Suprapubic skin (tissue), 4 donors: ENCODE measurements around the gene NGF. TPM values are rescaled to one million over a fixed set of nuclear protein-coding genes. Genes with fewer than 3 reads are reported as not detected.
"Not testable (repeated sequence)": the region's sequence is repeated elsewhere in the genome, so short reads cannot be mapped to it uniquely, and the experiment has no call there.

ENCODE experiments used
- DNase-seq, 2 donors: peaks; one replicate each; pipeline ENCODE4 v3.0.0-alpha.2; 2019; ENCODE audit warnings: low spot score in 2 of 2
- H3K27ac ChIP-seq: fragments of 200-600 bp; sonication (generic); one replicate; pipeline ENCODE4 v1.5.1; 2019
- H3K27me3 ChIP-seq: fragments of 200-600 bp; sonication (generic); one replicate; pipeline ENCODE4 v1.5.1; 2019
- H3K36me3 ChIP-seq: fragments of 200-600 bp; sonication (generic); one replicate; pipeline ENCODE4 v1.5.1; 2019
- H3K4me1 ChIP-seq: fragments of 200-600 bp; sonication (generic); one replicate; pipeline ENCODE4 v1.5.1; 2019
- H3K4me3 ChIP-seq: fragments of 200-600 bp; sonication (generic); one replicate; pipeline ENCODE4 v1.5.1; 2019; ENCODE audit warnings: mild to moderate bottlenecking
- H3K9me3 ChIP-seq: fragments of 200-600 bp; sonication (generic); one replicate; pipeline ENCODE4 v1.5.1; 2019
- EP300 ChIP-seq: sonication (generic); formaldehyde crosslinking; IDR thresholded peaks from one replicate; pipeline ENCODE4 v1.6.1; 2017; ENCODE audit warnings: antibody characterized with exemption
- POLR2A ChIP-seq, 2 donors: fragments of 450-650 bp; IDR thresholded peaks; one replicate each; pipeline ENCODE4 v1.6.1; 2017; ENCODE audit warnings: antibody characterized with exemption in 2 of 2, mild to moderate bottlenecking in 2 of 2, moderate library complexity in 2 of 2
- POLR2AphosphoS5 ChIP-seq, 3 donors: sonication (generic); formaldehyde crosslinking; IDR thresholded peaks; one replicate each; pipeline ENCODE4 v1.6.1; 2017; ENCODE audit warnings: antibody characterized with exemption in 3 of 3
- WGBS: methylation state at CpG from one replicate; pipeline ENCODE4 v1.1.5; 2018; 5-methylcytosine and 5-hydroxymethylcytosine counted together
- total RNA-seq, 4 donors: library from RNA; depleted of rRNA; stranded (reverse); fragments of >200 nt; gene quantifications; one replicate each; pipeline ENCODE4 v1.1.0, GENCODE V29; 2016
- TF ChIP-seq, protein P1 (sequence below), 2 donors: fragments of 200-600 bp in 1 of 2; fragments of 450-650 bp in 1 of 2; sonication (generic) in 1 of 2; IDR thresholded peaks; one replicate each; pipeline ENCODE4 v1.5.1; 2016 to 2019; ENCODE audit warnings: antibody characterized with exemption in 2 of 2, mild to moderate bottlenecking in 1 of 2, moderate library complexity in 1 of 2

The NGF gene
- total RNA-seq, 4 donors from 2014 or later = 0.80 TPM; not detected in 3

DNA sequence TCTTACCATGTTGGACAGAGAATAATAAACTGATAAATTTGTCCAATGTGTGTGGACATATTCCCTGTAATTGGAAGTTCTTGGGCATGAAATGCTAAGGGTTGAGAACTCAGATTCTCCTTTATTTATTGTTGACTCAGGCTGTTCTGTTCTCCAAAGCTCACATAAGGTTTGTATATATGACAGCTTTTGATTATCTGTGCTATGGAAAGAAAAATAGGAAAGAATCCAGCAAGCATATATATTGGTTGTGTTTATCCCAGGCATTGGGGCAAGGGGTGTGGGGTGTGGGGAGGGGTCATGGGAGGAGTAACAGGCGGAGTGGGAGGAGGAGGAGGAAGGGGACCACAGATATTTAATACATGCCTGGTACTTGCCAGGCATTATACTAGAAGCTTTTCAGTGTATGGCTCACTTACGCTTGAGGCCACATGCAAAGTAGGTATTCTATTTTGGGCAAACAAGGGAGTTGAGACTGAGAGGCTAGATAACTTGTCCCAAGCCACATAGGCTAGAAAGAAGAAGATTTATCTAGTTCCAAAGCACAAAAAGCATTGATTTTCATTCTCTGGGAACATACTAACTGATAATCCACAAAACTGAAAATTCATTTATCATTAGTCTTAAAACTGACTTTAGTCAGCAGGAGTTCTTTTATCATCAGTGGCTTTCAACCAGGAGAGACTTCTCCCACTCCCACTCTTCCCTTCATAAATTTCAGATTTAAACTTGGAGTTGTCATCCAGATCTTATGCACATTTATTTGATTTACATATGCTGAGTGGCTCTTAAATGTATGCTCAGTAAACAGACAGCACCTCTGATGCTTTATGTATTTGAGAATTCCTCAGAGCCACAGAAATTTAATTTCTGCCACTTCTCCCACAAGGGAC lies 27.2 kb downstream of the NGF start:
- no peaks in the 10 kb centered on the region for H3K36me3 ChIP-seq
- H3K4me3 ChIP-seq = no peak overlapping the region
- WGBS = 73% methylated on average over 2 of the region's 2 CpGs
- H3K4me1 ChIP-seq = peaks cover 4% of the 10 kb centered on the region
- H3K27ac ChIP-seq = no peak overlapping the region
- H3K27me3 ChIP-seq = no peaks in the 10 kb centered on the region
- no peaks in the 10 kb centered on the region for H3K9me3 ChIP-seq
- TF ChIP-seq EP300 (no peak), POLR2A (IDR thresholded peaks at IDR 0.05) (no peak), POLR2AphosphoS5 (IDR thresholded peaks at IDR 0.05) (no peak)
- no peak for DNase-seq

DNA sequence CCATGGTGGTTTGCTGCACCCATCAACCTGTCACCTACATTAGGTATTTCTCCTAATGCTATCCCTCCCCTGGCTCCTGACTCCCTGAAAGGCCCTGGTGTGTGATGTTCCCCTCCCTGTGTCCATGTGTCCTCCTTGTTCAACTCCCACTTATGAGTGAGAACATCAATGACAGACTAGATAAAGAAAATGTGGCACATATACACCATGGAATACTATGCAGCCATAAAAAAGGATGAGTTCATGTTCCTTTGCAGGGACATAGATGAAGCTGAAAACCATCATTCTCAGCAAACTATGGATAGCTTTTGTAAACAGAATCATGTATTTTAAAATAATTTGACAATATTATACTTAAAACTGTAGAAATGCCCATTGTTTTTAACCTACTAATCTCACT lies 28.5 kb downstream of the NGF start:
- H3K9me3 ChIP-seq, DNase-seq, H3K4me1 ChIP-seq, H3K36me3 ChIP-seq, H3K4me3 ChIP-seq, H3K27me3 ChIP-seq, H3K27ac ChIP-seq: not testable (repeated sequence)

DNA sequence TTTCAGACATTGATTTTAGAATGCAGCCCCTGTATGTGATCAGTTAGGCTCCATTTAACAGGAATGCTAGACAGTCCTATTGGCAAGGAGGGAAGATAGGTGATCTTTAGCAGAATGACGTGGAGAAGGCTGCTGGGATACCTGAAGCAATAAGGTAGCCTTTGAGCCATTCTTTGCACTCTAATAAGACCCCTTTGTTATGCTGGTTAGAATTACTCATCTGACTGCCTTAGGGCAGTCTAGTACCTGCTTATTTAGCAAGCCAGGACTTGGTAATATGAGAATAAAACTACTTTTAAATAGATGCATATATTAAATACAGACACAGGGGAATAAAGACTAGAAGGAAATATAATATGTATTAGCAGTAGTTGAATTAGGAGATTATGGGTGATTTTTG lies 29.1 kb downstream of the NGF start:
- Histone ChIP-seq H3K27me3 (no peaks in the 10 kb centered on the region), H3K4me3 (no peak overlapping the region), H3K9me3 (no peaks in the 10 kb centered on the region), H3K36me3 (no peaks in the 10 kb centered on the region), H3K27ac (no peak overlapping the region), H3K4me1 (peaks cover 4% of the 10 kb centered on the region)
- 92% methylated on average over 1 of the region's 1 CpG for WGBS
- no peak for DNase-seq
- TF ChIP-seq, protein P1, sequence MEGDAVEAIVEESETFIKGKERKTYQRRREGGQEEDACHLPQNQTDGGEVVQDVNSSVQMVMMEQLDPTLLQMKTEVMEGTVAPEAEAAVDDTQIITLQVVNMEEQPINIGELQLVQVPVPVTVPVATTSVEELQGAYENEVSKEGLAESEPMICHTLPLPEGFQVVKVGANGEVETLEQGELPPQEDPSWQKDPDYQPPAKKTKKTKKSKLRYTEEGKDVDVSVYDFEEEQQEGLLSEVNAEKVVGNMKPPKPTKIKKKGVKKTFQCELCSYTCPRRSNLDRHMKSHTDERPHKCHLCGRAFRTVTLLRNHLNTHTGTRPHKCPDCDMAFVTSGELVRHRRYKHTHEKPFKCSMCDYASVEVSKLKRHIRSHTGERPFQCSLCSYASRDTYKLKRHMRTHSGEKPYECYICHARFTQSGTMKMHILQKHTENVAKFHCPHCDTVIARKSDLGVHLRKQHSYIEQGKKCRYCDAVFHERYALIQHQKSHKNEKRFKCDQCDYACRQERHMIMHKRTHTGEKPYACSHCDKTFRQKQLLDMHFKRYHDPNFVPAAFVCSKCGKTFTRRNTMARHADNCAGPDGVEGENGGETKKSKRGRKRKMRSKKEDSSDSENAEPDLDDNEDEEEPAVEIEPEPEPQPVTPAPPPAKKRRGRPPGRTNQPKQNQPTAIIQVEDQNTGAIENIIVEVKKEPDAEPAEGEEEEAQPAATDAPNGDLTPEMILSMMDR (IDR thresholded peaks at IDR 0.05) = no peak
- TF ChIP-seq EP300 (no peak), POLR2A (IDR thresholded peaks at IDR 0.05) (no peak), POLR2AphosphoS5 (IDR thresholded peaks at IDR 0.05) (no peak)

DNA sequence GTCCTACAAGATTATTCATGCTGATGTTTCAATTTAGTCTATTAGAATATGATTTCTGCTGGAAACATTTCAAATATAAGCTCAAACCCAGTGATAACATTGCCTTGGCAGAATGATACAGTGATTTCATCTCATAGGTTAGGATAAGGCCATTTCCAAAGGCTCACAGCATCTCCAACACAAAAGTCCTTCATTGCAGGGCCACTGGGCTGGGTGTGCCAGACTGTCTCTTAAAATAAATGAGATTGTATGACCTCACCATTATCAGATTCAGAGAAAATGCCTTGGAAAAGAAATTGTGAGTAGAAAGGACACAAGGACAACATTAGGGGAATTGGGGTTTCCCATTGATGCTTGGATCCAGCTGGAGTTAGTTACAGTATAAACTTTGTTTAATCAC lies 30.4 kb downstream of the NGF start:
- Histone ChIP-seq H3K4me3 (no peak overlapping the region), H3K27me3 (no peaks in the 10 kb centered on the region), H3K36me3 (no peaks in the 10 kb centered on the region), H3K27ac (no peak overlapping the region), H3K9me3 (no peaks in the 10 kb centered on the region), H3K4me1 (peaks cover under 1% of the 10 kb centered on the region)
- TF ChIP-seq POLR2AphosphoS5 (IDR thresholded peaks at IDR 0.05) = no peak
- TF ChIP-seq, protein P1 (IDR thresholded peaks at IDR 0.05) = no peak
- no peak for TF ChIP-seq POLR2A (IDR thresholded peaks at IDR 0.05)
- no peak for TF ChIP-seq EP300
- DNase-seq = no peak

DNA sequence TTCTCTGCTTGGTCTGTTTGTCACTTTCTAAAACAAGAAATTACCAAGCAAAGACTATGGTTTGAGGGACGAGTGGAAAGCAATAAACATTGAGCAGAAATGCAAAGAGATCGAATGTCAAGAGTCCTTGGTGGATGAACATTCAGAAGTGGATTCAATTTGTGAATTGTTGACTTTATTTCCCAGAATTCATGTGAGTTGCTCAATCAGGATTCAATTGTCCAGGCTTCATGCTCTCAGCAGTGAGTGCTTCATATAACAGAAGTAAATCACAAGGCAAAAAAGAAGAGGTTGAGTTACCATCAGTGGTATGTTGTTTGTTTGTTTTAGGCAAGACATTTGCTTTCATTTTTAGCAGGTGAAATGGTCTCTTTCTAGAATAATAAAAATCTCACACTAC lies 31.9 kb downstream of the NGF start:
- Histone ChIP-seq H3K4me3 (no peak overlapping the region), H3K27ac (no peak overlapping the region), H3K4me1 (peaks cover 13% of the 10 kb centered on the region), H3K27me3 (no peaks in the 10 kb centered on the region), H3K9me3 (no peaks in the 10 kb centered on the region), H3K36me3 (no peaks in the 10 kb centered on the region)
- no peak for DNase-seq
- 85% methylated on average over 2 of the region's 2 CpGs for WGBS
- TF ChIP-seq POLR2AphosphoS5 (IDR thresholded peaks at IDR 0.05) (no peak), POLR2A (IDR thresholded peaks at IDR 0.05) (no peak), EP300 (no peak)
- TF ChIP-seq, protein P1 (IDR thresholded peaks at IDR 0.05) = no peak

DNA sequence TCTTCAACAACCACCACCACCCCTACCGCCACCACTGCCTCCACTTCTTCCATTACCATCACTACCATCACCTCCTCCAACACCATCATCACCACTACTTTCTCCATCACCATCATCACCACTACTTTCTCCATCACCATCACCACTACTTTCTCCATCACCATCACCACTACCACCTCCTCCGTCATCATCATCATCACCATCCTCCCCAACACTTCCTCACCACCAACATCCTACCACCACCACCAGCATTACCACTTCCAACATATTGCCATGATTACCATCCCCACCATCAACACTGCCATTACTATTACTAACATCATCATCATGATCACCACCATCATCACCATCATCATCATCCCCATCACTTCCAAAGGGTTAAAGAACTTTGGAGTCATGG lies 34.7 kb downstream of the NGF start:
- H3K4me1 ChIP-seq = peaks cover 26% of the 10 kb centered on the region

More for the DNA sequence above, 34.7 kb downstream of the NGF start:
- no peak for DNase-seq
- Histone ChIP-seq H3K27me3 (no peaks in the 10 kb centered on the region), H3K9me3 (no peaks in the 10 kb centered on the region), H3K27ac (no peak overlapping the region), H3K36me3 (no peaks in the 10 kb centered on the region), H3K4me3 (no peak overlapping the region)
- TF ChIP-seq EP300 (no peak), POLR2A (IDR thresholded peaks at IDR 0.05) (no peak), POLR2AphosphoS5 (IDR thresholded peaks at IDR 0.05) (no peak)
- TF ChIP-seq, protein P1 (IDR thresholded peaks at IDR 0.05) = no peak
- 93% methylated on average over 2 of the region's 2 CpGs for WGBS
